Tibial artery (tissue), 4 donors: ENCODE measurements around the gene TRABD2B.

Experiments
- DNase-seq, 2 donors: peaks; one replicate each; pipeline ENCODE4 v3.0.0-alpha.2; 2019
- H3K27ac ChIP-seq, 2 donors: fragments of 200-600 bp; sonication (generic) in 1 of 2; 1 replicate in 1 of 2; 2 replicates in 1 of 2; pipeline ENCODE4 v1.5.1; 2018 to 2019; ENCODE audit warnings: mild to moderate bottlenecking in 1 of 2
- H3K27me3 ChIP-seq, 2 donors: fragments of 200-600 bp; sonication (generic) in 1 of 2; one replicate each; pipeline versions ENCODE4 v1.5.1 to v1.6.0; 2016 to 2019
- H3K36me3 ChIP-seq, 3 donors: fragments of 200-600 bp; sonication (generic) in 2 of 3; one replicate each; pipeline ENCODE4 v1.5.1; 2016 to 2019; ENCODE audit warnings: mild to moderate bottlenecking in 2 of 3
- H3K4me1 ChIP-seq, 4 donors: fragments of 200-600 bp; sonication (generic) in 2 of 4; 1 replicate in 3 of 4; 2 replicates in 1 of 4; pipeline ENCODE4 v1.5.1; 2016 to 2019
- H3K4me3 ChIP-seq, 2 donors: fragments of 200-600 bp; sonication (generic) in 1 of 2; 1 replicate in 1 of 2; 2 replicates in 1 of 2; pipeline ENCODE4 v1.5.1; 2018 to 2019; ENCODE audit warnings: mild to moderate bottlenecking in 2 of 2
- H3K9me3 ChIP-seq, 3 donors: fragments of 200-600 bp; sonication (generic) in 1 of 3; one replicate each; pipeline ENCODE4 v1.5.1; 2016 to 2019
- intact Hi-C: fragments of 100-400 bp; cut with DNase I; formaldehyde crosslinking; loops from one replicate; pipeline ENCODE4 v1.15.0; 2023; ENCODE audit warnings: low total_unique reads
- TF ChIP-seq, protein P1 (sequence below), 2 experiments: fragments of 200-600 bp in 1 of 2; fragments of 450-650 bp in 1 of 2; IDR thresholded peaks; one replicate each; pipeline ENCODE4 v1.5.1; 2017 to 2019; ENCODE audit warnings: antibody characterized with exemption in 2 of 2, mild to moderate bottlenecking in 1 of 2, moderate library complexity in 1 of 2

TRABD2B gene

DNA sequence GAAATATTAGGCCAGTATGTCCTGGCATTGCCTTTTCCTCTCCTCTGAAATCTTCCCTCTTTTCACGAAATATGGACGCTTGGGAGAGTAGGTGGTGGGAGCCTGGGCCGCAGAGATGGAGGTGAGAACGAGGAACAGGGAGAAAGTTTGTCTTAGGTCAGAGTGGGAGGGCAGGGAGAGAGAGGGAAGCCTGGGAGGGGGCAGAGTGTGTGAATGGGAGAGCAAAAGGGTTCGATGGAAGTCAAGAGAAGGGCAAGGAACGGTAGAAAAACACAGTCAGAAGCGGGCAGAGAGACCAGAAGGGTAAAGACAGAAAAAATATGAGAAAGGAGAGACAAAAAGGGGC lies 1.2 kb downstream of the TRABD2B start:
- TF ChIP-seq, protein P1, sequence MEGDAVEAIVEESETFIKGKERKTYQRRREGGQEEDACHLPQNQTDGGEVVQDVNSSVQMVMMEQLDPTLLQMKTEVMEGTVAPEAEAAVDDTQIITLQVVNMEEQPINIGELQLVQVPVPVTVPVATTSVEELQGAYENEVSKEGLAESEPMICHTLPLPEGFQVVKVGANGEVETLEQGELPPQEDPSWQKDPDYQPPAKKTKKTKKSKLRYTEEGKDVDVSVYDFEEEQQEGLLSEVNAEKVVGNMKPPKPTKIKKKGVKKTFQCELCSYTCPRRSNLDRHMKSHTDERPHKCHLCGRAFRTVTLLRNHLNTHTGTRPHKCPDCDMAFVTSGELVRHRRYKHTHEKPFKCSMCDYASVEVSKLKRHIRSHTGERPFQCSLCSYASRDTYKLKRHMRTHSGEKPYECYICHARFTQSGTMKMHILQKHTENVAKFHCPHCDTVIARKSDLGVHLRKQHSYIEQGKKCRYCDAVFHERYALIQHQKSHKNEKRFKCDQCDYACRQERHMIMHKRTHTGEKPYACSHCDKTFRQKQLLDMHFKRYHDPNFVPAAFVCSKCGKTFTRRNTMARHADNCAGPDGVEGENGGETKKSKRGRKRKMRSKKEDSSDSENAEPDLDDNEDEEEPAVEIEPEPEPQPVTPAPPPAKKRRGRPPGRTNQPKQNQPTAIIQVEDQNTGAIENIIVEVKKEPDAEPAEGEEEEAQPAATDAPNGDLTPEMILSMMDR (IDR thresholded peaks at IDR 0.05): no peak
- no peak for DNase-seq
- no peaks in the 10 kb centered on the region for H3K27me3 ChIP-seq
- H3K4me3 ChIP-seq: peak overlapping the region; percentile 96 to 100
- intact Hi-C loops: loop anchor here (10.0 kb wide), 1 partner anchor 211 kb away; no protein-coding TSS in a partner anchor
- peak overlapping the region; percentile 100 for H3K27ac ChIP-seq
- H3K9me3 ChIP-seq: no peaks in the 10 kb centered on the region
- H3K36me3 ChIP-seq: no peaks in the 10 kb centered on the region
- peaks cover 0 to 54% (median 40%) of the 10 kb centered on the region in 4 donors for H3K4me1 ChIP-seq

DNA sequence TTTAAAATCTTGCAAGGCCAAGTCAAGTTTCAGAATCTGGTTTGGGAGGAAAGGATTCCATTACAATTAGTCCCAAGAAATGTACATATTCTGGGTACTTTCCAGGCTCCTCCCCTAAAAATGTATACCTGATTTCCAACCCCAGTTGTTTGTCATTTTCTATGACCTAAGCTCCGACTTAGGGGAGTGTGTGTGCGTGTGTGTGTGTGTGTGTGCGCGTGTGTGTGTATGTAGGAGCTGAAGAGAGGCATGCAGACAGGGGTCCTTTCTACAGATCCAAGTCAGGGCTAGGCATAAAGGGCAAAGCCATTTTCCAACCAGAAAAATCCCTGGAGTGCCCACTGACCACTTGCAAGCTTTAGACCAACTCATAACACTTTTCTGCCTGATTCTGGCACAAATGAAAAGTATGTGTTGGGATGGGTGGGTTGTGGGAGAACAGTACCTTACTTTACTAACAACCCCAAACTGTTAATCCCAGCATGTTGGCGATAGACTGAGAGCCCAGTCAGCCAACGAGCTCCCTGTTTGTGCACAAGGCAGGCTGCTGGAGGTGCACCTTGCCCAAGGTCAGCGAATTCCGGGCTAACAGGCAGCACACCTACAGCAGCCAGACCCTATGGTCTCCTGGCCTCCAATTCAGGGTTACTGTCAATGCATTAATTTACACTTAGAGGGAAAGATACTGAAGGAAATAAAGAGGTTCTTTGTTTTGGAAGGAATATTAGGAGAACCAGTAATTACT lies 1.7 kb downstream of the TRABD2B start:
- Histone ChIP-seq H3K9me3 (no peaks in the 10 kb centered on the region), H3K27me3 (no peaks in the 10 kb centered on the region), H3K4me1 (peaks cover 0 to 58% (median 41%) of the 10 kb centered on the region in 4 donors), H3K36me3 (no peaks in the 10 kb centered on the region), H3K27ac (peak overlapping the region; percentile 100), H3K4me3 (peak overlapping the region; percentile 96 to 100)
- DNase-seq: no peak
- TF ChIP-seq, protein P1 (IDR thresholded peaks at IDR 0.05): no peak
- intact Hi-C loops: loop anchor here (10.0 kb wide), 1 partner anchor 211 kb away; no protein-coding TSS in a partner anchor

DNA sequence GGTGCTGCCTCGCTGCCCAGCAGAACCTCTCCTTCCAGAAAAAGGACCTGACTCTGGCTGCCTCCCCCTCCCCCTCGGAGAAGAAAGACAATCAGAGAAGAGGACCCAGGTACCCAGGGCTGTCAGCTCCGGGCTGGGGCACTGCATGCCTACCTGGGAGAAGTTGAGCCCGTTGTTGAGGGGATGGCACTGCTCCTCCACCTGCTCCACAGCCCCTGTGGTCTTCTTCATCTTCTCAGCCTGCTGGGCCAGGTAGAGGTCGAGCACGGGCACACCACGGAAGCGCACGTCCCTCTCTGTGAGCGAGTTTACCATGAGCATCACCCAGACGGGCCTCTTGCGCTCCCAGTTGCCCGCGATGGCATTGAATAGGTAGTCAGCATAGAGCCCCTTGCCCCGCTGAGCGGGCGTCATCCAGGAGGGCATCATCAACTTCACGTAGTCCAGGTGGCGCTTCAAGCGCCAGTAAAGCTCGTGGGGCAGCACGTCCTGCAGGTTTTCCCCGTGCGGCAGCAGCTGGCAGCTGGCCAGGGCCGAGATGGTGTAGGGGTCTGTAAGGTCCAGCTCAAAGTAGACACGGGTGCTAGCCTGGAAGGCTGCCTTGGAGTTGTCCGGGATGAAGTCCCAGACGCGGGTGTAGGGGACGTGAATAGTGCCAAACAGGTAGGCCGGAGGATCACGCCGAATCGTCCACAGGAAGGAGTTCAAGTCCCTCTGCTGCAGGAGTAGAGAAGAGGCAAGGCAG lies 3.1 kb downstream of the TRABD2B start:
- H3K27me3 ChIP-seq: no peaks in the 10 kb centered on the region
- intact Hi-C loops: loop anchor here (2.0 to 10.0 kb wide), 2 partner anchors 59 to 209 kb away; no protein-coding TSS in a partner anchor
- peak overlapping the region; percentile 96 to 100 for H3K4me3 ChIP-seq

DNA sequence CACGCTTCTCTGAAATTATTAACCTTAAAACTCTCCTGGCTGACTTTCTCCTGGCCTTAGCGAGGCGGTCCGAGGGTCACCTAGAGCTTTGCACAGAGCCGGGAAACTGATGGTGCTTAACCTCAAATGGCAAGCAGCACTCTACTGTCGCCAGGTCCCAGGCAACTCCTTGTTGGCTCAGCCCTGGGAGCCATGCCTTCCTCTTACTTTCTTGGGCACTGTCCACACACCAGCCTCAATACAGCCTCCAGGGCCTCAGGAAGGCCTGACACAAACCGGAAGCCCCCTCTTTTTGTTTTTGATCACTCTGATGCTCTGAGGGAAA lies 3.8 kb downstream of the TRABD2B start:
- Histone ChIP-seq H3K27ac (peak overlapping the region; percentile 100), H3K4me1 (peaks cover 0 to 76% (median 46%) of the 10 kb centered on the region in 4 donors), H3K36me3 (peaks cover 0 to 15% (median 0%) of the 10 kb centered on the region in 3 donors), H3K27me3 (no peaks in the 10 kb centered on the region), H3K4me3 (peak overlapping the region; percentile 96 to 100), H3K9me3 (no peaks in the 10 kb centered on the region)
- intact Hi-C loops: loop anchor here (2.0 to 10.0 kb wide), 2 partner anchors 59 to 209 kb away; no protein-coding TSS in a partner anchor
- TF ChIP-seq, protein P1 (IDR thresholded peaks at IDR 0.05): no peak
- DNase-seq: no peak

More for the DNA sequence above, 3.1 kb downstream of the TRABD2B start:
- peaks cover 0 to 70% (median 43%) of the 10 kb centered on the region in 4 donors for H3K4me1 ChIP-seq
- peaks cover 0 to 8% (median 0%) of the 10 kb centered on the region in 3 donors for H3K36me3 ChIP-seq
- H3K27ac ChIP-seq: peak overlapping the region; percentile 100
- no peaks in the 10 kb centered on the region for H3K9me3 ChIP-seq
- no peak for DNase-seq
- TF ChIP-seq, protein P1 (IDR thresholded peaks at IDR 0.05): no peak

DNA sequence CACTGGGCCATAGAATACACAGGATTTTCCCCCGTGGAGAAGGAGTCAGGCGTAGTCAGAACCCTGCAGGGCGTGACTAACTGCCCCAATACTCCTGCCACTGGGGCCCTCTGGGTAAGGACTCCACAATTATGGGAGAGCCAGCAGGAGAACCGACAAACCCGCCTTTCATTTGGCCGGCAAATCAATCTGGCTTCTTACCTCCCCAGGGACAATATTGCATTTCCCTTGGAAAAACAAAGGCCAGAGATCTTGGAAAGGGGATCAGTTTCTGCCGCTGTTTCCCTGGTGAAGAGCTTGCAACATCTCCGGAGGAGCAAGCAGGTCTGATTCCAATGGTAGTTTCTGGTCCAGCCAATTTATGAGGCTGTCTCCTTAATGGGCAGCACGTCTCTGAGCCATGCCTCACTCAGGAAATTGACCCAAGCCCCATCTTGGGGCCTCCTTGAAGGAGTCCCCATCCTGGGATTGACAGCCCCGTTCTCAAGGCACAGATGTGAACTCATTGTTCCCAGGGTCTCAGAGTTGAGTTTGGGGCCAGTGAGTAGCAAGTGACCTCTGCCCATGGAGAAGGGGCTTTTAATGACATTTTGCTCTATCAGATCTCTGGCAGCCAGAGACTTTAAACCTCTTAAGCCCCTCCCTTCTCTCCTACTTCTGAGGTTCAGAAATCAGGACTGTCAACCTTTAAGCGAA lies 4.3 kb downstream of the TRABD2B start:
- intact Hi-C loops: loop anchor here (2.0 to 10.0 kb wide), 2 partner anchors 58 to 208 kb away; no protein-coding TSS in a partner anchor
- peaks cover 0 to 78% (median 44%) of the 10 kb centered on the region in 4 donors for H3K4me1 ChIP-seq
- H3K27me3 ChIP-seq: no peaks in the 10 kb centered on the region

More for the DNA sequence above, 4.3 kb downstream of the TRABD2B start:
- Histone ChIP-seq H3K9me3 (no peaks in the 10 kb centered on the region), H3K36me3 (peaks cover 0 to 17% (median 0%) of the 10 kb centered on the region in 3 donors), H3K27ac (peak overlapping the region; percentile 100), H3K4me3 (peak overlapping the region; percentile 96 to 100)
- peak; percentile 84 to 94 for DNase-seq
- TF ChIP-seq, protein P1 (IDR thresholded peaks at IDR 0.05): peak in 1 of 2 experiments; percentile 10
